ENCODE data around the gene RNF169.

The RNF169 gene

DNA sequence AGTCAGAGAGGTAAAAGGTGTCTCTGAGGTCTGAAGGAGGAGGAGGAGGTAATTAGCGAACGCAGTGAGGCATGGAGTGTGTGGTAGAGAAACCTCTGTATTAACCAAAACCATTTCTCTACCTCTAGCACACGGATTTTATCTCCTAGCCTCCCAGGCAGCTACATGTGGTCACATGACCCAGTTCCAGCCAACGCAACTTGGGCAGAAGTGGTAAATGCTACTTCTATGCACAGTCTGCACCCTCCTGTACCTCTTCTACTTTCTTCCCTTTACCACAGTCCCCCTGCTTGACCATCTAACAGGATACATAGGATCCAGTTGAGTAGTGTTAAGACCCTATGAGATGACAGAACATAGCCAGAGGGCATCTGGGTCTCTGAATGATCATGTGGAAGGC, 104.6 kb downstream of the RNF169 start:
- TF ChIP-seq, protein P1, sequence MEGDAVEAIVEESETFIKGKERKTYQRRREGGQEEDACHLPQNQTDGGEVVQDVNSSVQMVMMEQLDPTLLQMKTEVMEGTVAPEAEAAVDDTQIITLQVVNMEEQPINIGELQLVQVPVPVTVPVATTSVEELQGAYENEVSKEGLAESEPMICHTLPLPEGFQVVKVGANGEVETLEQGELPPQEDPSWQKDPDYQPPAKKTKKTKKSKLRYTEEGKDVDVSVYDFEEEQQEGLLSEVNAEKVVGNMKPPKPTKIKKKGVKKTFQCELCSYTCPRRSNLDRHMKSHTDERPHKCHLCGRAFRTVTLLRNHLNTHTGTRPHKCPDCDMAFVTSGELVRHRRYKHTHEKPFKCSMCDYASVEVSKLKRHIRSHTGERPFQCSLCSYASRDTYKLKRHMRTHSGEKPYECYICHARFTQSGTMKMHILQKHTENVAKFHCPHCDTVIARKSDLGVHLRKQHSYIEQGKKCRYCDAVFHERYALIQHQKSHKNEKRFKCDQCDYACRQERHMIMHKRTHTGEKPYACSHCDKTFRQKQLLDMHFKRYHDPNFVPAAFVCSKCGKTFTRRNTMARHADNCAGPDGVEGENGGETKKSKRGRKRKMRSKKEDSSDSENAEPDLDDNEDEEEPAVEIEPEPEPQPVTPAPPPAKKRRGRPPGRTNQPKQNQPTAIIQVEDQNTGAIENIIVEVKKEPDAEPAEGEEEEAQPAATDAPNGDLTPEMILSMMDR (conservative IDR thresholded peaks at IDR 0.05; ENCODE audit: control insufficient read depth, insufficient read depth, low read depth, low read length): no peak
- no peak for DNase-seq (ENCODE audit: low read depth)
- no peak overlapping the region for H3K4me3 ChIP-seq (ENCODE audit: control insufficient read depth, low read depth, low read length)

GRCh38 chr11:74860743-74861142, 112.1 kb downstream of the RNF169 start:
- DNase-seq (ENCODE audit: low read depth): no peak
- H3K4me3 ChIP-seq (ENCODE audit: control insufficient read depth, low read depth, low read length): no peak overlapping the region
- TF ChIP-seq, protein P1 (conservative IDR thresholded peaks at IDR 0.05; ENCODE audit: control insufficient read depth, insufficient read depth, low read depth, low read length): no peak

DNA sequence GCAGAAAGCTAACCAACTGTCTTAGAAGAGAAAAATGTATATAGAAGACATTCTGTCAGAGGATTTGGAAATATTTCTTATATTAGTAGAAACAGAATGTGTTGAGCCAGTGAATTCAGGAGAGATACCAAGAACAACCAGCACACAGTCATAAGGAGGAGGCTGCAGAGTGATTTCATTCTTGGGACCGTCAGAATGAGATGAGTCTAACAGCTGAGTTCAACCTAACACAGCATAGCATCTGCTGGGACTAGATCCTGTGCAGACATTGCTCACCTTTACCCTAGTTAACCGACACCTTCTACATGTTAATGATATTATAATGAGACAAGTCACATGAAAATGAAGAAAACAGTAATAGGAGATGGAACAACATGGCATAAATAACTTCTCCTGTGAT, 114.8 kb downstream of the RNF169 start:
- no peak for DNase-seq (ENCODE audit: low read depth)
- no peak overlapping the region for H3K4me3 ChIP-seq (ENCODE audit: control insufficient read depth, low read depth, low read length)
- TF ChIP-seq, protein P1 (conservative IDR thresholded peaks at IDR 0.05; ENCODE audit: control insufficient read depth, insufficient read depth, low read depth, low read length): no peak

GRCh38 chr11:74866557-74866956, 117.9 kb downstream of the RNF169 start:
- TF ChIP-seq, protein P1 (conservative IDR thresholded peaks at IDR 0.05; ENCODE audit: control insufficient read depth, insufficient read depth, low read depth, low read length): no peak
- no peak for DNase-seq (ENCODE audit: low read depth)
- H3K4me3 ChIP-seq (ENCODE audit: control insufficient read depth, low read depth, low read length): no peak overlapping the region

DNA sequence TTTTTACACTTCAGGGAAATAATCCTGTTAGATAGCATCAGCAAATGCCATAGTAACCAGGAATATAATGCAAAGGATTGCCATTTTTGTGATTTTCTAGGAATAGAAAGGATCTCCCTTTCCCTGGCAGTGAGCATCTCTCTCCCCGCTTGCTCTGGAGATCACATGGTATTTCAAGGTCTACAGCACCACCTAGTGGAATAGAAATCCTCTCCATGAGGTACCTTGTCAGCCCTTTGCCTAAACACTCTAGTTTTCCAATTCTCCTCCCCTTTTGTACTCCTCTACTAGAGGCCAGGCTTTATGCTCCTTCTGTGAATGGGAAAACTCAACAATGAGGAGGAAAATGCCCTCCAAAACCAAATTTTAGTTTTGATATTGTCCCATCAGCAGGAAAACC, 121.8 kb downstream of the RNF169 start:
- DNase-seq (ENCODE audit: low read depth): peak; percentile 63
- no peak overlapping the region for H3K4me3 ChIP-seq (ENCODE audit: control insufficient read depth, low read depth, low read length)
- TF ChIP-seq, protein P1 (conservative IDR thresholded peaks at IDR 0.05; ENCODE audit: control insufficient read depth, insufficient read depth, low read depth, low read length): peak; percentile 49

DNA sequence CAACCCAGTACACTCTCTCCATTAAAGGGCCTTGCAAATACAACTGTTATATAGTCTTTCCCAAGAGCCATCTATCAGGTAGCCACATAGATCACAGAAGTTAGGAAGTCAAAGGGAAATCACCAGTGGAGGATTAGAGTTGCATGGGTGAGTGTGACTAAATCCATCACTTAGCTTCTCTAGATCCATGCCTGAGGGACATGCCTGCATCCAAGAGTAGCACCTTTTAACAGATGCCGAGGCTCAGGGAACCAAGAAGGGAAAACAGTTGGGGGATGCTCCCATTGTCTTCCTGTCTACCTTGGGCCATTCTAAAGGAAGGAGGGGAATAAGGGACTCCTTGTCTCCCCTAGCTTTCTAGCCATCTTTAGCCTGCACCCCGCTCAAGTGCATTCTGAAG, 122.4 kb downstream of the RNF169 start:
- H3K4me3 ChIP-seq (ENCODE audit: control insufficient read depth, low read depth, low read length): no peak overlapping the region
- TF ChIP-seq, protein P1 (conservative IDR thresholded peaks at IDR 0.05; ENCODE audit: control insufficient read depth, insufficient read depth, low read depth, low read length): no peak
- DNase-seq (ENCODE audit: low read depth): peak; percentile 21

DNA sequence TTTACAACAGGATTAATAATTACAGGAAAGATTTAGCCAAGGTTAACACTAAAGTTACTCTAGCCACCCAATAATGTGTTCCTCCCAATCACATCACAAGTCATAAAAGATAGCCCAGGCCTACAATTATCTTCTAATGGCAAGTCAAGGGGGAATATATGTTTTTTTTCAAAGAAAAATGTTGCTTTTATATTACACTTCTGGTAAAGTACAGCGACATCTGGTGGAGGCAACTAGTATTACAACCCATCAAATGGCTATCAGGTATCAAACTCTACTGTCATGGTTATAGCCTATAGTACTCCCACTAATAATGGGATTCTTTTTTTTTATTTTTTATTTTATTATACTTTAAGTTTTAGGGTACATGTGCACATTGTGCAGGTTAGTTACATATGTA, 128.5 kb downstream of the RNF169 start:
- peak; percentile 35 for DNase-seq (ENCODE audit: low read depth)
- no peak overlapping the region for H3K4me3 ChIP-seq (ENCODE audit: control insufficient read depth, low read depth, low read length)
- TF ChIP-seq, protein P1 (conservative IDR thresholded peaks at IDR 0.05; ENCODE audit: control insufficient read depth, insufficient read depth, low read depth, low read length): peak; percentile 64

All from fibroblast of mammary gland (primary cell).